K562 (cell line): Measurements from ENCODE around the gene CCDC184. TPM values are rescaled to one million over a fixed set of nuclear protein-coding genes. Genes with fewer than 3 reads are reported as not detected.

ENCODE experiments used
- ADNP ChIP-seq: fragments of 200-800 bp; sonication (Bioruptor generic); IDR thresholded peaks from 2 replicates; pipeline ENCODE4 v1.6.1; 2016; ENCODE audit warnings: missing genetic modification characterization, missing compliant biosample characterization
- BCOR ChIP-seq: fragments of 450-650 bp; IDR thresholded peaks from 2 replicates; pipeline ENCODE4 v1.6.1; 2016
- E4F1 ChIP-seq: fragments of 250-450 bp; sonication (Bioruptor Pico); IDR thresholded peaks from 2 replicates; pipeline ENCODE4 v1.5.0; 2021; ENCODE audit warnings: mild to moderate bottlenecking, borderline replicate concordance
- ESRRA ChIP-seq: fragments of 450-650 bp; IDR thresholded peaks from 2 replicates; pipeline ENCODE4 v1.6.1; 2014; ENCODE audit warnings: low read depth, mild to moderate bottlenecking, moderate library complexity, borderline replicate concordance
- FOXJ2 ChIP-seq: fragments of 200-800 bp; sonication (Bioruptor generic); IDR thresholded peaks from 2 replicates; pipeline ENCODE4 v1.6.1; 2016; ENCODE audit warnings: missing genetic modification characterization, missing compliant biosample characterization
- GATAD2B ChIP-seq: fragments of 450-650 bp; IDR thresholded peaks from 2 replicates; pipeline ENCODE4 v1.6.1; 2017; ENCODE audit warnings: mild to moderate bottlenecking, borderline replicate concordance
- HINFP ChIP-seq: fragments of 450-650 bp; conservative IDR thresholded peaks from 2 replicates; pipeline ENCODE4 v1.6.1; 2016; ENCODE audit warnings: missing genetic modification characterization, low read depth, mild to moderate bottlenecking, control low read depth, missing compliant biosample characterization
- HNRNPLL ChIP-seq: fragments of 200-400 bp; formaldehyde crosslinking; IDR thresholded peaks from 2 replicates; pipeline ENCODE4 v1.6.1; 2017; ENCODE audit warnings: low read length, low read depth, mild to moderate bottlenecking; ENCODE audit not compliant: poor library complexity, severe bottlenecking
- MBD2 ChIP-seq: sonication (generic); IDR thresholded peaks from 2 replicates; pipeline ENCODE4 v1.6.1; 2016; ENCODE audit warnings: low read depth, borderline replicate concordance
- NFIC ChIP-seq: fragments of 450-650 bp; IDR thresholded peaks from 2 replicates; pipeline ENCODE4 v1.6.1; 2017; ENCODE audit warnings: mild to moderate bottlenecking, inconsistent platforms
- POLR3A ChIP-seq: IDR thresholded peaks from 2 replicates; pipeline ENCODE4 v1.6.1; 2011; ENCODE audit warnings: borderline replicate concordance, mild to moderate bottlenecking, moderate library complexity; ENCODE audit not compliant: insufficient read length, insufficient read depth; ENCODE audit errors: extremely low read depth
- RBM22 ChIP-seq: fragments of 200-400 bp; formaldehyde crosslinking; IDR thresholded peaks from 2 replicates; pipeline ENCODE4 v1.6.1; 2018; ENCODE audit warnings: low read length, low read depth; ENCODE audit not compliant: poor library complexity, severe bottlenecking
- RHOXF2B ChIP-seq: fragments of 250-450 bp; sonication (Bioruptor Pico); conservative IDR thresholded peaks from 2 replicates; pipeline ENCODE4 v1.5.1; 2021
- SRSF7 ChIP-seq: fragments of 200-400 bp; formaldehyde crosslinking; optimal IDR thresholded peaks from 2 replicates; pipeline ENCODE3; 2017; ENCODE audit warnings: mild to moderate bottlenecking, low read depth, low read length
- TAL1 ChIP-seq: fragments of 450-650 bp; IDR thresholded peaks from 2 replicates; pipeline ENCODE4 v1.6.1; 2016; ENCODE audit warnings: mild to moderate bottlenecking
- ZC3H8 ChIP-seq: fragments of 450-650 bp; IDR thresholded peaks from 2 replicates; pipeline ENCODE4 v1.6.1; 2017
- ZNF224 ChIP-seq: sonication (generic); formaldehyde crosslinking; IDR thresholded peaks from 2 replicates; pipeline ENCODE4 v1.8.0; 2022; ENCODE audit warnings: mild to moderate bottlenecking, missing genetic modification reagents
- ZNF41 ChIP-seq: fragments of 250-450 bp; sonication (Bioruptor Pico); conservative IDR thresholded peaks from 2 replicates; pipeline ENCODE4 v1.4.0; 2020; ENCODE audit warnings: mild to moderate bottlenecking
- polyA plus RNA-seq, 8 experiments: library from polyadenylated mRNA; depleted of rRNA in 4 of 8; stranded (reverse) in 5 of 8; unstranded in 3 of 8; fragments of >200 nt; fragmentation: Nextera tagmentation in 2 of 8; fragmentation: Illumina TruSeq in 1 of 8; extraction: Ambion mirVana in 2 of 8; extraction: Trizol in 1 of 8; gene quantifications; 2 replicates each; pipeline versions ENCODE4 v1.2.1 to v1.2.3, GENCODE V29; 2011 to 2014; ENCODE audit warnings: inconsistent platforms in 1 of 8, missing spikeins in 1 of 8
- total RNA-seq, 7 experiments: library from RNA; depleted of rRNA in 6 of 7; stranded (reverse); fragments of >200 nt in 6 of 7; fragmentation: Illumina TruSeq in 2 of 7; extraction: Trizol in 2 of 7; gene quantifications; 2 replicates each; pipeline versions ENCODE4 v1.2.1 to v1.2.3, GENCODE V29; 2011 to 2021; ENCODE audit warnings: low replicate concordance in 1 of 7
- TF ChIP-seq, protein P1 (sequence below): fragments of 200-800 bp; sonication (Bioruptor generic); IDR thresholded peaks from 2 replicates; pipeline ENCODE4 v1.6.1; 2017; ENCODE audit warnings: missing genetic modification characterization, missing compliant biosample characterization
- TF ChIP-seq, protein P2 (sequence below): sonication (generic); formaldehyde crosslinking; IDR thresholded peaks from 2 replicates; pipeline ENCODE4 v1.9.0; 2022; ENCODE audit warnings: mild to moderate bottlenecking, missing genetic modification reagents

CCDC184 gene
- total and polyA plus RNA-seq, 9 of the 15 experiments (the other 6 are each of a cell fraction or from before 2014, with no cell fraction given) = 0.09 TPM; not detected in 8

- TF ChIP-seq E4F1 (peak; percentile 89), RHOXF2B (no peak), NFIC (no peak), HINFP (tag) (no peak), ZNF224 (CRISPR knock-in tag) (no peak), RBM22 (no peak), ESRRA (no peak; the same call in 1 of the 2 replicates), MBD2 (no peak), GATAD2B (no peak), POLR3A (no peak), SRSF7 (no peak), ADNP (tag) (no peak), ZC3H8 (no peak), HNRNPLL (peak; percentile 92), FOXJ2 (tag) (no peak), ZNF41 (CRISPR knock-in tag) (no peak), BCOR (no peak), TAL1 (no peak)
- TF ChIP-seq, protein P1, sequence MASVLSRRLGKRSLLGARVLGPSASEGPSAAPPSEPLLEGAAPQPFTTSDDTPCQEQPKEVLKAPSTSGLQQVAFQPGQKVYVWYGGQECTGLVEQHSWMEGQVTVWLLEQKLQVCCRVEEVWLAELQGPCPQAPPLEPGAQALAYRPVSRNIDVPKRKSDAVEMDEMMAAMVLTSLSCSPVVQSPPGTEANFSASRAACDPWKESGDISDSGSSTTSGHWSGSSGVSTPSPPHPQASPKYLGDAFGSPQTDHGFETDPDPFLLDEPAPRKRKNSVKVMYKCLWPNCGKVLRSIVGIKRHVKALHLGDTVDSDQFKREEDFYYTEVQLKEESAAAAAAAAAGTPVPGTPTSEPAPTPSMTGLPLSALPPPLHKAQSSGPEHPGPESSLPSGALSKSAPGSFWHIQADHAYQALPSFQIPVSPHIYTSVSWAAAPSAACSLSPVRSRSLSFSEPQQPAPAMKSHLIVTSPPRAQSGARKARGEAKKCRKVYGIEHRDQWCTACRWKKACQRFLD (CRISPR knock-in tag) = no peak
- TF ChIP-seq, protein P2, sequence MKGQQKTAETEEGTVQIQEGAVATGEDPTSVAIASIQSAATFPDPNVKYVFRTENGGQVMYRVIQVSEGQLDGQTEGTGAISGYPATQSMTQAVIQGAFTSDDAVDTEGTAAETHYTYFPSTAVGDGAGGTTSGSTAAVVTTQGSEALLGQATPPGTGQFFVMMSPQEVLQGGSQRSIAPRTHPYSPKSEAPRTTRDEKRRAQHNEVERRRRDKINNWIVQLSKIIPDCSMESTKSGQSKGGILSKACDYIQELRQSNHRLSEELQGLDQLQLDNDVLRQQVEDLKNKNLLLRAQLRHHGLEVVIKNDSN (CRISPR knock-in tag) = no peak
These were observed at the start of gene CCDC184 (continued) for GRCh38 chr12:48183091-48183875.
